ENCODE data around the gene CSMD2. TPM values are rescaled to one million over a fixed set of nuclear protein-coding genes. Genes with fewer than 3 reads are reported as not detected.
"Not testable (repeated sequence)": the region's sequence is repeated elsewhere in the genome, so short reads cannot be mapped to it uniquely, and the experiment has no call there.

The CSMD2 gene
- total and polyA plus RNA-seq, 2 donors from 2014 or later = 0.47 TPM; not detected in 1

GRCh38 chr1:34101151-34101550 is 63.9 kb downstream of the CSMD2 start:
- Histone ChIP-seq H3K4me1 (ENCODE audit: control insufficient read depth in 2 of 3, insufficient read depth in 2 of 3, low read depth in 1 of 3, low read length in 3 of 3) (no peaks in the 10 kb centered on the region), H3K9ac (ENCODE audit: low read length in 3 of 3) (no peak overlapping the region), H3K27me3 (ENCODE audit: control insufficient read depth, insufficient read depth, low read length) (no peaks in the 10 kb centered on the region), H3K36me3 (ENCODE audit: control insufficient read depth in 2 of 3, insufficient read depth in 3 of 3, low read length in 3 of 3) (no peaks in the 10 kb centered on the region), H3K27ac (ENCODE audit: low read depth in 2 of 2, low read length in 2 of 2) (no peak overlapping the region), H3K9me3 (ENCODE audit: control insufficient read depth in 2 of 3, insufficient read depth in 1 of 3, low read length in 3 of 3) (no peaks in the 10 kb centered on the region), H3K4me3 (ENCODE audit: low read length in 3 of 3) (no peak overlapping the region)
- FAIRE-seq (no peak), DNase-seq (no peak)
- intact Hi-C loops (cut with DNase I) = no loop called here
- TF ChIP-seq, protein P1, sequence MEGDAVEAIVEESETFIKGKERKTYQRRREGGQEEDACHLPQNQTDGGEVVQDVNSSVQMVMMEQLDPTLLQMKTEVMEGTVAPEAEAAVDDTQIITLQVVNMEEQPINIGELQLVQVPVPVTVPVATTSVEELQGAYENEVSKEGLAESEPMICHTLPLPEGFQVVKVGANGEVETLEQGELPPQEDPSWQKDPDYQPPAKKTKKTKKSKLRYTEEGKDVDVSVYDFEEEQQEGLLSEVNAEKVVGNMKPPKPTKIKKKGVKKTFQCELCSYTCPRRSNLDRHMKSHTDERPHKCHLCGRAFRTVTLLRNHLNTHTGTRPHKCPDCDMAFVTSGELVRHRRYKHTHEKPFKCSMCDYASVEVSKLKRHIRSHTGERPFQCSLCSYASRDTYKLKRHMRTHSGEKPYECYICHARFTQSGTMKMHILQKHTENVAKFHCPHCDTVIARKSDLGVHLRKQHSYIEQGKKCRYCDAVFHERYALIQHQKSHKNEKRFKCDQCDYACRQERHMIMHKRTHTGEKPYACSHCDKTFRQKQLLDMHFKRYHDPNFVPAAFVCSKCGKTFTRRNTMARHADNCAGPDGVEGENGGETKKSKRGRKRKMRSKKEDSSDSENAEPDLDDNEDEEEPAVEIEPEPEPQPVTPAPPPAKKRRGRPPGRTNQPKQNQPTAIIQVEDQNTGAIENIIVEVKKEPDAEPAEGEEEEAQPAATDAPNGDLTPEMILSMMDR (IDR thresholded peaks at IDR 0.05; ENCODE audit: borderline replicate concordance, extremely low read depth, insufficient read depth) = no peak

DNA sequence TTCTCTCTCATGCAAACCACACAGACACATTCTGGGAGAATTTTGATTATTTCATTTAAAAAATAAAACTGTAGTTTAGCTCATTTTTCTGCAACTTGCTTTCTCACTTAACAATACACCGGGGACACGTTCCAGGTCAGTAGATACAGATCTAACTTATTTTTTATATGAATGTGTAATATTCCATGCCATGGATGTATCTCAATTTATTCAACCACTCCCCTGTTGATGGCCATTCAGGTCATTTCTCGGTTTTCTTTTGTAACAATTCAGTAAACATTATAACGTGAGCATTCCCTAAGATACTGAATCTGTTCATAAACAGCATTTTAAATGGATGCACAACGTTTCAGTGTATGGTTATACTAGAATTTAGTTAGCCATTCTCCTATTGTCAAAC is 64.7 kb downstream of the CSMD2 start:
- Histone ChIP-seq H3K9me3 (ENCODE audit: control insufficient read depth in 2 of 3, insufficient read depth in 1 of 3, low read length in 3 of 3) (no peaks in the 10 kb centered on the region), H3K4me1 (ENCODE audit: control insufficient read depth in 2 of 3, insufficient read depth in 2 of 3, low read depth in 1 of 3, low read length in 3 of 3) (no peaks in the 10 kb centered on the region), H3K9ac (ENCODE audit: low read length in 3 of 3) (no peak overlapping the region), H3K36me3 (ENCODE audit: control insufficient read depth in 2 of 3, insufficient read depth in 3 of 3, low read length in 3 of 3) (no peaks in the 10 kb centered on the region), H3K27ac (ENCODE audit: low read depth in 2 of 2, low read length in 2 of 2) (no peak overlapping the region), H3K27me3 (ENCODE audit: control insufficient read depth, insufficient read depth, low read length) (no peaks in the 10 kb centered on the region), H3K4me3 (ENCODE audit: low read length in 3 of 3) (no peak overlapping the region)
- FAIRE-seq (no peak), DNase-seq (no peak)
- TF ChIP-seq, protein P1 (IDR thresholded peaks at IDR 0.05; ENCODE audit: borderline replicate concordance, extremely low read depth, insufficient read depth) = no peak
- intact Hi-C loops (cut with DNase I) = no loop called here

DNA sequence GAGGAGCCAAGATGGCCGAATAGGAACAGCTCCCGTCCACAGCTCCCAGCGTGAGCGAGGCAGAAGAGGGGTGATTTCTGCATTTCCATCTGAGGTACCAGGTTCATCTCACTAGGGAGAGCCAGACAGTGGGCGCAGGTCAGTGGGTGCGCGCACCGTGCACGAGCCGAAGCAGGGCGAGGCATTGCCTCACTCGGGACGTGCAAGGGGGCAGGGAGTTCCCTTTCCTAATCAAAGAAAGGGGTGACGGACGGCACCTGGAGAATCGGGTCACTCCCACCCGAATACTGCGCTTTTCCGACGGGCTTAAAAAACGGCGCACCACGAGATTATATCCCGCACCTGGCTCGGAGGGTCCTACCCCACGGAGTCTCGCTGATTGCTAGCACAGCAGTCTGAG is 72.6 kb downstream of the CSMD2 start:
- H3K27ac ChIP-seq (ENCODE audit: low read depth in 2 of 2, low read length in 2 of 2); H3K9ac ChIP-seq (ENCODE audit: low read length in 3 of 3); DNase-seq; H3K36me3 ChIP-seq (ENCODE audit: control insufficient read depth in 2 of 3, insufficient read depth in 3 of 3, low read length in 3 of 3); H3K4me1 ChIP-seq (ENCODE audit: control insufficient read depth in 2 of 3, insufficient read depth in 2 of 3, low read depth in 1 of 3, low read length in 3 of 3); intact Hi-C loops (cut with DNase I); FAIRE-seq; H3K9me3 ChIP-seq (ENCODE audit: control insufficient read depth in 2 of 3, insufficient read depth in 1 of 3, low read length in 3 of 3); H3K4me3 ChIP-seq (ENCODE audit: low read length in 3 of 3); H3K27me3 ChIP-seq (ENCODE audit: control insufficient read depth, insufficient read depth, low read length): not testable (repeated sequence)

DNA sequence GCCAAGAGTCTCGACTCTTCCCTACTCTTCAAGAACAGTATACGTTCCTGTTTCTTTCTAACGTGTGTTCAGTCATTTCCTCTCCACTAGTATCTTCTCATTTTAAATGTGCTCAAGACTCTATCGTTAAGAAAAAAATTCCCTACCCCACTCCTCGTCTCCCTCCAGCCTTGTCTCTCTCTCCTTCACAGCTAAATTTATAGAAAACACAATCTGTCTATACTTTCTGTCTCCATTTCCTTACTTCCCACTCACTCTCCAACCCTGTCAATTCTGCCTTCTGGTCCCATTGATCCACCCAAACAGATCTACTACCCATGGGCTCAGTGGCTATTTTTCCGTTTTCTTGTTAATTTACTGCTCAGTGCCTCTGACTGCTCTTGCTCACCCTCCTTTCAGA is 75.3 kb downstream of the CSMD2 start:
- DNase-seq = no peak
- Histone ChIP-seq H3K9me3 (ENCODE audit: control insufficient read depth in 2 of 3, insufficient read depth in 1 of 3, low read length in 3 of 3) (no peaks in the 10 kb centered on the region), H3K27ac (ENCODE audit: low read depth in 2 of 2, low read length in 2 of 2) (no peak overlapping the region), H3K36me3 (ENCODE audit: control insufficient read depth in 2 of 3, insufficient read depth in 3 of 3, low read length in 3 of 3) (no peaks in the 10 kb centered on the region), H3K27me3 (ENCODE audit: control insufficient read depth, insufficient read depth, low read length) (no peaks in the 10 kb centered on the region), H3K9ac (ENCODE audit: low read length in 3 of 3) (no peak overlapping the region), H3K4me3 (ENCODE audit: low read length in 3 of 3) (no peak overlapping the region), H3K4me1 (ENCODE audit: control insufficient read depth in 2 of 3, insufficient read depth in 2 of 3, low read depth in 1 of 3, low read length in 3 of 3) (no peaks in the 10 kb centered on the region)
- FAIRE-seq = no peak
- intact Hi-C loops (cut with DNase I) = no loop called here
- TF ChIP-seq, protein P1 (IDR thresholded peaks at IDR 0.05; ENCODE audit: borderline replicate concordance, extremely low read depth, insufficient read depth) = no peak

All from kidney (tissue), 14 donors.